Glomerular endothelial cell (primary cell): ENCODE results near the gene TUSC2. TPM values are rescaled to one million over a fixed set of nuclear protein-coding genes. Genes with fewer than 3 reads are reported as not detected.
A peak's percentile ranks its signal among the peaks of the same experiment; 100 is the strongest.
"Not testable (repeated sequence)": the region's sequence is repeated elsewhere in the genome, so short reads cannot be mapped to it uniquely, and the experiment has no call there.

Experiments used
- DNase-seq: peaks from one replicate; pipeline ENCODE4 v3.0.0-alpha.2; 2011; ENCODE audit warnings: low read depth, low spot score; ENCODE audit errors: extremely low read depth
- total RNA-seq: library from RNA; depleted of rRNA; stranded (reverse); fragments of >200 nt; gene quantifications from 2 replicates; pipeline ENCODE4 v1.2.3, GENCODE V29; 2015

The TUSC2 gene
- total RNA-seq, 1 donor from 2014 or later = 28.0 TPM

- DNase-seq = no peak
These were observed 30.6 kb downstream of the TUSC2 start for GRCh38 chr3:50297384-50297775.

- no peak for DNase-seq
These were observed 31.2 kb downstream of the TUSC2 start for GRCh38 chr3:50296721-50297383.

DNA sequence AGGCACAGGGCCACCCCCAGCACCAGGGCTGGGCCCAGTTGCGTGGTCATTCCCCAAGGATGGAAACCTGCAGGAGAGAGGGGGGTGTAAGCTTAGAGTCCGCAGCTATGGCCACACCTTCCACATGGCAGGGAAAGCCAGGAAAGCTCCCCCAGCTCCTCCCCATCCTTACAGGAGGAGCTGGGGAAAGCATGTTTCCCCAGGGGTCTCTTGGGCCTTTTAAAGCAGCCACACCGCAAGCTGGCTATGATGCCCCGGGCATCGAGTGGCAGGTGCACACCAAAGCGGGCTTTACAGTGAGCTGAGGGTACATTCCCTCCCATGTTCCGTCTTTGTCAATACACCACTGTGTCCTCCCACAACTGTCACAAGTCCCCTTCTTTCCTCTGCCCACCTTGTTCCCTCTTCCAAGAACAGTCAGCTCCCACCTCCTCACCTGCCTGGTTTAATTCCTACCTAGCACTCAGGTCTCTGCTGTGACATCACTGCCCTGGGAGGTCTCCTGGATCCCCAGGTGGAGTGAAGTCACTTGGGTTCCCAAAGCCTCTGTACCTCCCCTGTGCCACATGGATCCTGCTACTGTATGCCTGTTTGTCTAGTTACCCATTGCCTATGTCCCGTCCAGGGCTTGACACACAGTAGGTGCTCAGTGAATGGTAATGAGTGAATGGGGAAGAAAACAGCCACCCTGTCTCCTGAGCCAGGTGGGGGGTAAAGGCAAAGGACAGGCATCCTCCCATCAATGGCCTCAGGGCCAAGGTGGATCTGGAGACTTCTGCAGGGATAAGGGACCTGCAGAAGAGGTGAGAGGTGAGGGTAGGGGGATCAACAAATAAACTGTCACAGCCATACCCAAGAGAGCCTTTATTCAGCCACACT lies 32.2 kb downstream of the TUSC2 start:
- DNase-seq = no peak

DNA sequence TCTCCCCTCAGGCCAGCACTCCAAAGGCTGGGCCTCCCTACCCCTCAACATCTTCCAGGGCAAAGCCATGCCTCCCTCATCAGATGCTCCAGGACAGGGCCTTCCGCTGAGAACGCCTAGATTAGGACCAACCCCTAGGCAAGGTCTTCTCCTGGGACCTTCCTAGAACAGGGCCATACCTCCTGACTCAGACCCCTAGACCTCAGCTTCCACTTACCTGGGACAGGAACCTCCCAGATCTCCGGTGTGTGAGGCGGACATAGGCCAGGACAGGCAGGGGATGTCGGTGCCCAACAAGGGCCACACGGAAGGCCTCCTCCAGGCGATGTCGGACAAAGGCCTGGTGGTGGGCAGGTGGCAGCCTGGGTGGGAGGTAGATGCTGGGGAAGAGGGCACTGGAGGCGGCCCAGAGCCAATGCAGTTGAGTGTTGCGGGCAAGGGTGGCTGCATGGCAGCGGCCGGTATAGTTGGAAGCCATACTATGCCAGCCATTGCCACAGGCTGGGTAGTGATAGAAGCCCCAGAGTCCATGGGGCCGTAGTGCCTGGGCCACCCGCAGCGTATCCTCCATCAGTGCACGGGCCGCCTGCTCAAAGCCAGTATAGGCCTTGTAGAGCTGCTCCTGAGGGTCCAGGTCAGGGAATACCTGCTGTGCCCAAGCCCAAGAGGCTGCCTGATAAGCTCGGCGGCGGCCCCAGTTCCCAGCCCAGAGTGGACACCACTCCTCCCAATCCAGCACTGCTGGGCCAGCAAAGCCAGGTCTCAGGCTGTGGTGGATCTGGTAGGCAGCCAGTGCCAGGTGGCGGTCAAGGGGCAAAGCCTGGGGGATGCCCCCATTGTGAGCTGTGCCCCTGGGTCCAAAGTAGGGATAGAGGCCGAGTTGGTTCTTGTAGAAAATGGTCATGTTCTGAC lies 33.3 kb downstream of the TUSC2 start:
- no peak for DNase-seq

DNA sequence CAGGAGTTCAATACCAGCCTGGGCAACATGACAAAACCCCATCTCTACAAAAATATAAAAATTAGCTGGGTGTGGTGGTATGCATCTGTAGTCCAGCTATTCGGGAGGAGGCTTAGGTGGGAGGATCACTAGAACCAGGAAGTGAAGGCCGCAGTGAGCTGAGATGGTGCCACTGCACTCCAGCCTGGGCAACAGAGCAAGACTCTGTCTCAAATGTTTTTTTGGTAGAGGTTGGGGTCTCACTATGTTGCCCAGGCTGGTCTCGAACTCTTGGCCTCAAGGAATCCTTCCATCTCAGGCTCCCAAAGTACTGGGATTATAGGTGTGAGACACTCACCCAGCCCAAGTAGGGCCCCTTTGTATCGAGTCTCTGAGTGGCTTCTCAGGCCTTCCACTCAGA lies 33.9 kb downstream of the TUSC2 start:
- DNase-seq = no peak

DNA sequence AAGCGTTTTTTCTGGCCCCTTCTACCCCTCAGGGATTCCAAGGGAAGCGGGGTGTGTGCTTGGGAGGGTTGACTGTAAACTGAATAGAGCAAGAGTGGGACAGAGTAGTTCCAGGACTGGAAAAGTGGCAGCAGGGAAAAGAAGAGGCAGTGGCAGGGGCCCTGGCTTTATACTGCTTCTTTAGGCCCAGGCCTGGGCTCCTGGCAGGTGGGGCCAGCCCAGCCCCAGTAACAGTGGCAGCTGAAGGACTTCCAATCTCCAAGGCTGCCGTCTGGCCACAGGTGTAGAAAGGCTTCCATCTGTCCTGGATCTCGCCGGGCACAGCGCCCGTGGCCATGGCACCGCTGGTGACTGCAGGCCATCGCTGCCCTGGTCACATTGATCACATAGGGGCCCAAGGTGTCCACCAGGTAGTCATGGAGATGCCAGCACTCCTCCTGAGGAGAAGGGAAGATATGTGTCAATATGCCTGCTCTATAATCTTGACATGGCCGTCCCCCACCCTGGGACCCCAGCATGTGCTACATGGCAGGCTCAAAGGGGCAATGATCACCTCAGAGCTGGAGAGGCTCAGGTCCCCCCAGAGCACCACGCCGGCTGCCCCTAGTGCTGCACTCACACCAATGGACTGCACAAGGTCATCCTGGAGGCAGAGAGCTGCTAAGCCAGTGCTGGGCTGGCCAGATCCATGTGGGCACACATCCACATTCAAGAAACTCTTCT lies 34.8 kb downstream of the TUSC2 start:
- DNase-seq = no peak

GRCh38 chr3:50292159-50293078 lies 35.6 kb downstream of the TUSC2 start, which contains the start of gene IFRD2:
IFRD2 (minus strand) TSS chr3:50292429; CDS start chr3:50292274, 155 bp downstream.
- DNase-seq = peak; percentile 70

DNA sequence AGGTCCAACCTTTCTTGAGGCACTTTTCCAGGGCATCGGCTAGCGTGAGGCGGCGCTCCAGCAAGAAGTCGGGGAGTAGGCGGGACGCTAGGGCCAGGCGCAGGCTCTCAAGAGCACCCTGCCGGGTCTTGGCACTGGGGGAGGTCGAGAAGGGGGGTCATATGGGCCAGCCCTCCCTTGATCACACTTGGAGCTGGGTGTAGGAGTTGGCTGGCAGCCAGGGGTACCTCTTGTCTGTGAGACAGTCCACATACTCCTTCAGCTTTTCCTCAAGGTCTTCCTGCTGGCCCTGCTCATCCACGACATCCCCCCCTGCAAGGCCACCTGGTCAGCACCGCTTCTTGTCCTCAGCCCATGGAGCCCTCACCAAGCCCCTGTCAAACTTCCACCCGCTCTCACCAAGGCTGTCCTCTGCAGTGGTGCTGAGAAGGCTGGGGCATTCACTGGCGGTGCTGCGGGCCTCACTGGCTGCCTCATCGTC lies 37.8 kb downstream of the TUSC2 start:
- DNase-seq = no peak

GRCh38 chr3:50289130-50289529 lies 38.9 kb downstream of the TUSC2 start:
- no peak for DNase-seq

DNA sequence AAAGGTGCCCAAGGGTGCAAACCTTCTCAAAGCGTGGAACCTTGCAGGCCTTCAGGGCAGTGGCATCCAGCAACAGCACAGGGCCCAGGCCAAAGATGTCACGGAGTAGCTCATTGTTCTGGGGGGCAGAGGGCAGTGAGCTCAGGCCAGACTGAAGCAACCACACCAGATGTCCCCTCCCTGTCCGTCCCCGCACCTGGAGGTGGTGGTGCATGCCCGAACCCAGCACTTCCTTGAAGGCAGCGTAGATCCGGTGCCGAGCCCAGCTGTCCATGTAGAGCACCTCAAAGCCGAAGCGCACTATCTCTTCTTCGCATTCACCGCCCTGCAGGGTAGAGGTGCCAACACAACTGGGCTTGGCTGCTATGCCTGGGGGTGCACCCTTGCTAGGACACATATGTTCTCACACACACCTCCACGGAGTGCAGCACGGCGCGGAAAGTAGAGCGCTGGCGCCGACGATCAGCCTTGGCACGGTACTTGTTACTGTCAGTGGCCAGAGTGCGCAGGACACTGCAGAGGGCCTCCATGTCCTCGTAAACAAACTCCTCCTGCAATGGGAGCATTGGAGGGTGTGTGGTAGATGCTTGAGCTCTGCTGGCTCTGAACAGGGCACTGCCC lies 39.5 kb downstream of the TUSC2 start:
- no peak for DNase-seq

DNA sequence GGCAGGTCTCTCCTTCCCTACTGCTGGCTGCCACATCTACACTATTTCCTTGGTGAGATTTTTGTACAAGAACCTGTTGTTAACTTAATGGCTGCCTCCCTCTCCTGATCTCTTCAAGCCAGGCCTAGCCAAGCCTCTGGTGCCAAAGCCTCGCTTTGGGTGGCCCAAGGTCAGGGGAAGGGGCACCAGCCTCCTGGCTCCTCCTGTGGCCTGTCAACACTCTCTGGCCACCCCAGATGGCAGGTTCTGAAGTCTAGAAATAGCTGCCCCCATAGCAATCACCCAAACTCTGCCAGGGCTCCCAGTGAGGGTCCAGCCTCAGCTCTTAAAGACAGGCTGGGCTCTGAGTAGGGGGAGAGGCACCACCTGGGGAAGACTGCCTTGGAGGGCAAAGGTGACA lies 40.8 kb downstream of the TUSC2 start:
- DNase-seq = no peak

DNA sequence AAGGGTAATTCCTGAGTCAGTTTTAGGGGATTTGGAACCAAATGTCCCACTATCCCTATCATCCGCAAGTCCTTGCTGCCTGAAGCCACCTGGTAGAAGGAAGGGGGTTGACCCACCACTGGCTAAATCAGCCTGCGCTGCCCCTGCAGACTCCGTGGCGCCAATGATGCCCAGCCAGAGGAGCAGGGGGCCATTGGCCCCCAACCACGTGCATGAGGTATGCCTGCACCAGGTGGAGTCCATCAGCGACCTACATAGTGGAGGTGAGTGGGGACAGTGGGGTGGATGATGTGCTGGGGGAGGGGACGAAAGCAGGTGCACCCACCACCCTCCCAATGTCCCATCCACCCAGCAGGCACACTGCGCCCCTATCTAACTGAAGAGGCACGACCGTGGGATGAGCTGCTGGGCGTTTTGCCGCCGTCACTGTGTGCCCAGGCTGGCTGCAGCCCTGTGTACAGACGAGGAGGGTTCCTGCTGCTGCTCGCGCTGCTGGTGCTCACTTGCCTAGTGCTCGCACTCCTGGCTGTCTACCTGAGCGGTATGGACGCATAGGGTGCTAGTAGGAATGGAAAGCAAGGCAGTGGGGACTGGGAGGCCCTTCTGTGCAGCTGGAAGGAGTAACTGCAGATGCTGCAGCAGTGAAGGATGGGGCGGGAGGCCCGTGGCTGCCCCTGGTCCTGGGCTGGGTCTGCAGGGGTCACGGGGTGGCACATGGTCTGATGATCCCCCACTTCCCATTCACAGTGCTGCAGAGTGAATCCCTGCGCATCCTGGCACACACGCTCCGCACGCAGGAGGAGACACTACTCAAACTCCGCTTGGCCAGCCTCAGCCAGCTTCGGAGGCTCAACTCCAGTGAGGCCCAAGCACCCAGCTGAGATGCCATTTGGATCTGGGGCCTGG lies 41.4 kb downstream of the TUSC2 start:
- DNase-seq = no peak

DNA sequence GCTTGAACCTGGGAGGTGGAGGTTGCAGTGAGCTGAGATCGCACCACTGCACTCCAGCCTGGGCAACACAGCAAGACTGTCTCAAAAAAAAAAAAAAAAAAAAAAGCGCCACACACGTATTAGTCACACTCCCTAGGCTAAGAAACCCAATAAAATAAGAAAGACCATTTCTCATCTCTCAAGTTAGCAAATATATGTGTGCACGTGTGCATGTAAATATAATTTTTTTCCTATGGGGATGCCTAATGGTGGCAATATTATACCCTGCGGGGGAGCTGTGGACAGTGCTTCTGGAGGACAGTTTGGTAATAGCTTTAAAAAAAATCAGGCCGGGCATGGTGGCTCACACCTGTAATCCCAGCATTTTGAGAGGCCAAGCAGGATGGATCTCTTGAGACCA lies 43.9 kb downstream of the TUSC2 start:
- not testable (repeated sequence) for DNase-seq

DNA sequence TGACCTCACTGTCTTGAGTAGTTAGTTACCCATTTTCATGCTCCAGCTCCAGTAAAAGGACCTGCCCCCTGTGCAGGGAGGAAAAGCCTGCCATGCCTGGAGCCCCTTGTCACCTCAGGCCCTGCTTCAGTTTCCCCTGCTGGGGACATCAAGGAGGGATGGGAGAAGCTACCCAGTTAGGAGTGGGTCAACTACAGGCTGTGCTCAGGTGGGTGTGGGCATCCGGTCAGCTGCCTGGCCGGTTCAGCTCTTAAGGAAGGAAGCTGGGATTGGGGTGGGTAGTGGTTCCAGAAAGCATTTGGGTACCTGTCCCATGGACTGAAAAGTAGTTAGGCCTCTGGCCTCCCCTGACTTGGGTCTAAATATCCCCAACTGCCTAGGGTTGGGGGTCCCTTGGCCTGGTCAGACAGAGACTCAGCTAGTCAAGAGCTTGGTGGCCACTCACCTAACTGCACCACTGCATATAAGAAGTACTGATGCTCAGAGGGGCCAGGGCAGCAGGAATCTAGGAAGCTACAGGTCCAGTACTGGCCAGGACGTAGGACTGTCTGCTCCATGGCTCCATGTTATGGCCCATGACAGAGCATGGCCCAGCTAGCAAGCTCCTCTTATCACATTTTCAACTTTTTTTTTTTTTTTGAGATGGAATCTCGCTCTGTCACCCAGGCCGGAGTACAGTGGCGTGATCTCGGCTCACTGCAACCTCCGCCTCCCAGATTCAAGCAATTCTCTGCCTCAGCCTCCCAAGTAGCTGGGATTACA lies 48.6 kb downstream of the TUSC2 start:
- no peak for DNase-seq

DNA sequence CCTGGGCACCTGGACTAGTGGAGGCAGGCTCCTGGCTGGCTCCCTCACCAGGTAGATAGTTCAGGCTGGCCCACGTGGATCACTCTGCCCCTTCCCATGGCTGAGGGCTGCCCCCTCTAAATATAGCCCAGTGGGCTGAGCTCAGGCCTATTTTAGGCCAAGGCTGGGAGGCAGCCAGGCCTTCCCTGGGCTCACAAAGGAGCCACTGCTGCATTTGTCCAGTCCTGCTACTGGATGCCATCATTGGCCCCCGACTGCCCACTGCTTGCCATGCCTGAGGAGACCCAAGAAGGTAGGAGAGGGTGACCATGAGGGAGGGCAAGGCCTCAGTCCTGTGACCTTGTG lies 49.2 kb downstream of the TUSC2 start, which contains the start of gene LSMEM2:
Gene LSMEM2, plus strand, starts transcription at position 208 of the 345 bp plus-strand sequence. Its CDS starts 27 bp downstream, at position 235.
- no peak for DNase-seq

GRCh38 chr3:50278123-50278879 lies 49.7 kb downstream of the TUSC2 start:
- DNase-seq = no peak
